K562 (cell line): ENCODE measurements around the gene XRCC5.

ENCODE experiments used
- CHD1 ChIP-seq: fragments of 200-600 bp; sonication (generic); IDR thresholded peaks from one replicate; pipeline ENCODE4 v1.6.1; 2012; ENCODE audit warnings: mild to moderate bottlenecking, moderate library complexity, low read length, inconsistent platforms
- EP300 ChIP-seq: IDR thresholded peaks from 2 replicates; pipeline ENCODE4 v1.6.1; 2012; ENCODE audit warnings: low read length, improper control_type of control experiment
- KAT2B ChIP-seq: IDR thresholded peaks from one replicate; pipeline ENCODE4 v1.6.1; 2012; ENCODE audit warnings: low read depth, mild to moderate bottlenecking, control low read depth, inconsistent platforms, low read length, moderate library complexity
- ZNF311 ChIP-seq: fragments of 250-450 bp; sonication (Bioruptor Pico); IDR thresholded peaks from 2 replicates; pipeline ENCODE4 v1.4.0; 2020; ENCODE audit warnings: mild to moderate bottlenecking, moderate library complexity
- ZNF347 ChIP-seq: fragments of 450-650 bp; formaldehyde crosslinking; IDR thresholded peaks from 2 replicates; pipeline ENCODE4 v1.4.0; 2020; ENCODE audit warnings: low read depth, mild to moderate bottlenecking, moderate library complexity
- ZNF586 ChIP-seq: fragments of 450-650 bp; formaldehyde crosslinking; conservative IDR thresholded peaks from 2 replicates; pipeline ENCODE4 v1.4.0; 2020; ENCODE audit warnings: mild to moderate bottlenecking, moderate library complexity
- TF ChIP-seq, protein P1 (sequence below): fragments of 250-450 bp; sonication (Bioruptor Pico); IDR thresholded peaks from 2 replicates; pipeline ENCODE4 v1.4.0; 2020
- TF ChIP-seq, protein P2 (sequence below), 3 experiments: IDR thresholded peaks in 2 of 3; conservative IDR thresholded peaks in 1 of 3; 2 replicates each; pipeline ENCODE4 v1.5.1; 2011 to 2012; ENCODE audit warnings: low read length in 3 of 3, mild to moderate bottlenecking in 3 of 3, control low read depth in 2 of 3, improper control_type of control experiment in 1 of 3, inconsistent platforms in 1 of 3, low read depth in 1 of 3, mixed read lengths in 1 of 3, moderate library complexity in 1 of 3; ENCODE audit not compliant: insufficient read depth in 2 of 3
- TF ChIP-seq, protein P3 (sequence below): fragments of 250-450 bp; sonication (Bioruptor Pico); IDR thresholded peaks from 2 replicates; pipeline ENCODE4 v1.4.0; 2020; ENCODE audit warnings: mild to moderate bottlenecking, moderate library complexity
- TF ChIP-seq, protein P4 (sequence below): fragments of 450-650 bp; IDR thresholded peaks from 2 replicates; pipeline ENCODE4 v1.6.1; 2016; ENCODE audit warnings: low read depth, mild to moderate bottlenecking, moderate library complexity

DNA sequence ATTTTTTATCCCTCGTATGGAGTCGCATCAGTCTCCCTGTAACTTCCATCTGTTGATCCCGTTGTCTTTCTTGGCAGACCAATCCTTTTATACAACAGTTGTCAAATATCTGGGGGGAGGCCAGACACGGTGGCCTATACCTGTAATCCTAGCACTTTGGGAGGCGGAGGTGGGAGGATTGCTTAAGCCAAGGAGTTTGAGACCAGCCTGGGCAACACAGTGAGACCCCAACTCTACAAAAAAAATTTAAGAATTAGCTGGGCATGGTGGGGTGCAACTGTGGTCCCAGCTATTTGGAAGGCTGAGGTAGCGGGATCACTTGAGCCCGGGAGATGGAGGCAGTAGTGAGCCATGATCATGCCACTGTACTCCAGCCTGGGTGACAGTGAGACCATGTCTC, 2.0 kb downstream of the XRCC5 start:
- TF ChIP-seq CHD1: no peak
- no peak for TF ChIP-seq ZNF311 (CRISPR knock-in tag)
- TF ChIP-seq, protein P1, sequence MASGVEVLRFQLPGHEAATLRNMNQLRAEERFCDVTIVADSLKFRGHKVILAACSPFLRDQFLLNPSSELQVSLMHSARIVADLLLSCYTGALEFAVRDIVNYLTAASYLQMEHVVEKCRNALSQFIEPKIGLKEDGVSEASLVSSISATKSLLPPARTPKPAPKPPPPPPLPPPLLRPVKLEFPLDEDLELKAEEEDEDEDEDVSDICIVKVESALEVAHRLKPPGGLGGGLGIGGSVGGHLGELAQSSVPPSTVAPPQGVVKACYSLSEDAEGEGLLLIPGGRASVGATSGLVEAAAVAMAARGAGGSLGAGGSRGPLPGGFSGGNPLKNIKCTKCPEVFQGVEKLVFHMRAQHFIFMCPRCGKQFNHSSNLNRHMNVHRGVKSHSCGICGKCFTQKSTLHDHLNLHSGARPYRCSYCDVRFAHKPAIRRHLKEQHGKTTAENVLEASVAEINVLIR (CRISPR knock-in tag): no peak
- TF ChIP-seq, protein P2, sequence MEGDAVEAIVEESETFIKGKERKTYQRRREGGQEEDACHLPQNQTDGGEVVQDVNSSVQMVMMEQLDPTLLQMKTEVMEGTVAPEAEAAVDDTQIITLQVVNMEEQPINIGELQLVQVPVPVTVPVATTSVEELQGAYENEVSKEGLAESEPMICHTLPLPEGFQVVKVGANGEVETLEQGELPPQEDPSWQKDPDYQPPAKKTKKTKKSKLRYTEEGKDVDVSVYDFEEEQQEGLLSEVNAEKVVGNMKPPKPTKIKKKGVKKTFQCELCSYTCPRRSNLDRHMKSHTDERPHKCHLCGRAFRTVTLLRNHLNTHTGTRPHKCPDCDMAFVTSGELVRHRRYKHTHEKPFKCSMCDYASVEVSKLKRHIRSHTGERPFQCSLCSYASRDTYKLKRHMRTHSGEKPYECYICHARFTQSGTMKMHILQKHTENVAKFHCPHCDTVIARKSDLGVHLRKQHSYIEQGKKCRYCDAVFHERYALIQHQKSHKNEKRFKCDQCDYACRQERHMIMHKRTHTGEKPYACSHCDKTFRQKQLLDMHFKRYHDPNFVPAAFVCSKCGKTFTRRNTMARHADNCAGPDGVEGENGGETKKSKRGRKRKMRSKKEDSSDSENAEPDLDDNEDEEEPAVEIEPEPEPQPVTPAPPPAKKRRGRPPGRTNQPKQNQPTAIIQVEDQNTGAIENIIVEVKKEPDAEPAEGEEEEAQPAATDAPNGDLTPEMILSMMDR (IDR thresholded peaks at IDR 0.05 in 2 of 3, conservative IDR thresholded peaks at IDR 0.05 in 1 of 3; ENCODE audit: insufficient read depth in 2 of 3, low read depth in 1 of 3, low read length in 3 of 3): no peak
- TF ChIP-seq EP300: no peak
- TF ChIP-seq, protein P3, sequence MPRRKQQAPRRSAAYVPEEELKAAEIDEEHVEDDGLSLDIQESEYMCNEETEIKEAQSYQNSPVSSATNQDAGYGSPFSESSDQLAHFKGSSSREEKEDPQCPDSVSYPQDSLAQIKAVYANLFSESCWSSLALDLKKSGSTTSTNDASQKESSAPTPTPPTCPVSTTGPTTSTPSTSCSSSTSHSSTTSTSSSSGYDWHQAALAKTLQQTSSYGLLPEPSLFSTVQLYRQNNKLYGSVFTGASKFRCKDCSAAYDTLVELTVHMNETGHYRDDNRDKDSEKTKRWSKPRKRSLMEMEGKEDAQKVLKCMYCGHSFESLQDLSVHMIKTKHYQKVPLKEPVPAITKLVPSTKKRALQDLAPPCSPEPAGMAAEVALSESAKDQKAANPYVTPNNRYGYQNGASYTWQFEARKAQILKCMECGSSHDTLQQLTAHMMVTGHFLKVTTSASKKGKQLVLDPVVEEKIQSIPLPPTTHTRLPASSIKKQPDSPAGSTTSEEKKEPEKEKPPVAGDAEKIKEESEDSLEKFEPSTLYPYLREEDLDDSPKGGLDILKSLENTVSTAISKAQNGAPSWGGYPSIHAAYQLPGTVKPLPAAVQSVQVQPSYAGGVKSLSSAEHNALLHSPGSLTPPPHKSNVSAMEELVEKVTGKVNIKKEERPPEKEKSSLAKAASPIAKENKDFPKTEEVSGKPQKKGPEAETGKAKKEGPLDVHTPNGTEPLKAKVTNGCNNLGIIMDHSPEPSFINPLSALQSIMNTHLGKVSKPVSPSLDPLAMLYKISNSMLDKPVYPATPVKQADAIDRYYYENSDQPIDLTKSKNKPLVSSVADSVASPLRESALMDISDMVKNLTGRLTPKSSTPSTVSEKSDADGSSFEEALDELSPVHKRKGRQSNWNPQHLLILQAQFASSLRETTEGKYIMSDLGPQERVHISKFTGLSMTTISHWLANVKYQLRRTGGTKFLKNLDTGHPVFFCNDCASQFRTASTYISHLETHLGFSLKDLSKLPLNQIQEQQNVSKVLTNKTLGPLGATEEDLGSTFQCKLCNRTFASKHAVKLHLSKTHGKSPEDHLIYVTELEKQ (CRISPR knock-in tag): no peak
- no peak for TF ChIP-seq ZNF586 (CRISPR knock-in tag)
- TF ChIP-seq KAT2B: no peak
- no peak for TF ChIP-seq ZNF347 (CRISPR knock-in tag)
- TF ChIP-seq, protein P4, sequence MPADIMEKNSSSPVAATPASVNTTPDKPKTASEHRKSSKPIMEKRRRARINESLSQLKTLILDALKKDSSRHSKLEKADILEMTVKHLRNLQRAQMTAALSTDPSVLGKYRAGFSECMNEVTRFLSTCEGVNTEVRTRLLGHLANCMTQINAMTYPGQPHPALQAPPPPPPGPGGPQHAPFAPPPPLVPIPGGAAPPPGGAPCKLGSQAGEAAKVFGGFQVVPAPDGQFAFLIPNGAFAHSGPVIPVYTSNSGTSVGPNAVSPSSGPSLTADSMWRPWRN: no peak
